ENCODE results near the gene FCN3.

Gene FCN3

GRCh38 chr1:27368869-27369582, 5.6 kb downstream of the FCN3 start:
- peaks cover 3% of the 10 kb centered on the region; the same call in 1 of the 2 replicates for H3F3A ChIP-seq (ENCODE audit: control insufficient read depth, insufficient read depth)
- H4K20me1 ChIP-seq (ENCODE audit: control insufficient read depth, insufficient read depth, low read depth, low read length) = no peaks in the 10 kb centered on the region
- H3K4me3 ChIP-seq (ENCODE audit: low read length) = no peak overlapping the region
- H3K79me2 ChIP-seq (ENCODE audit: control insufficient read depth, low read length) = no peaks in the 10 kb centered on the region
- no peak overlapping the region for H3K27ac ChIP-seq (ENCODE audit: low read depth, low read length)
- no peak for TF ChIP-seq CTCF (IDR thresholded peaks at IDR 0.05; ENCODE audit: low read depth, low read length, poor library complexity, severe bottlenecking)
- TF ChIP-seq EZH2phosphoT487 (IDR thresholded peaks at IDR 0.05; ENCODE audit: borderline replicate concordance, low read length) = no peak
- peaks cover 13% of the 10 kb centered on the region for H3K27me3 ChIP-seq (ENCODE audit: control insufficient read depth, low read length)
- H3K4me2 ChIP-seq (ENCODE audit: low read length) = peak overlapping the region; percentile 12
- H3K4me1 ChIP-seq (ENCODE audit: control insufficient read depth, low read length) = peaks cover 39% of the 10 kb centered on the region
- H3K9me2 ChIP-seq (replicated peaks; ENCODE audit: control insufficient read depth, low read length) = no peaks in the 10 kb centered on the region
- no peaks in the 10 kb centered on the region for H3K36me3 ChIP-seq (ENCODE audit: control insufficient read depth, low read length)
- H3K9me3 ChIP-seq (ENCODE audit: control insufficient read depth, insufficient read depth, low read length) = no peaks in the 10 kb centered on the region

GRCh38 chr1:27367160-27367650, 7.4 kb downstream of the FCN3 start:
- Histone ChIP-seq H3F3A (ENCODE audit: control insufficient read depth, insufficient read depth) (peaks cover 3% of the 10 kb centered on the region; the same call in 1 of the 2 replicates), H3K27me3 (ENCODE audit: control insufficient read depth, low read length) (peaks cover 13% of the 10 kb centered on the region), H3K4me3 (ENCODE audit: low read length) (peak overlapping the region; percentile 83), H3K36me3 (ENCODE audit: control insufficient read depth, low read length) (no peaks in the 10 kb centered on the region), H3K79me2 (ENCODE audit: control insufficient read depth, low read length) (no peaks in the 10 kb centered on the region), H4K20me1 (ENCODE audit: control insufficient read depth, insufficient read depth, low read depth, low read length) (no peaks in the 10 kb centered on the region), H3K27ac (ENCODE audit: low read depth, low read length) (no peak overlapping the region), H3K9me3 (ENCODE audit: control insufficient read depth, insufficient read depth, low read length) (no peaks in the 10 kb centered on the region), H3K9me2 (replicated peaks; ENCODE audit: control insufficient read depth, low read length) (no peaks in the 10 kb centered on the region), H3K4me2 (ENCODE audit: low read length) (peak overlapping the region; percentile 99), H3K4me1 (ENCODE audit: control insufficient read depth, low read length) (peaks cover 39% of the 10 kb centered on the region)
- TF ChIP-seq CTCF (IDR thresholded peaks at IDR 0.05; ENCODE audit: low read depth, low read length, poor library complexity, severe bottlenecking) (no peak), EZH2phosphoT487 (IDR thresholded peaks at IDR 0.05; ENCODE audit: borderline replicate concordance, low read length) (no peak)

- Histone ChIP-seq H3K27ac (ENCODE audit: low read depth, low read length) (no peak within 1 kb of the TSS), H3K36me3 (ENCODE audit: control insufficient read depth, low read length) (no peaks in the 10 kb centered on the region), H3K4me3 (ENCODE audit: low read length) (peak within 1 kb of the TSS; percentile 83), H3K4me1 (ENCODE audit: control insufficient read depth, low read length) (peaks cover 39% of the 10 kb centered on the region), H3K79me2 (ENCODE audit: control insufficient read depth, low read length) (no peaks in the 10 kb centered on the region), H3K4me2 (ENCODE audit: low read length) (peak within 1 kb of the TSS; percentile 99), H3K9me2 (replicated peaks; ENCODE audit: control insufficient read depth, low read length) (no peaks in the 10 kb centered on the region), H4K20me1 (ENCODE audit: control insufficient read depth, insufficient read depth, low read depth, low read length) (no peaks in the 10 kb centered on the region), H3F3A (ENCODE audit: control insufficient read depth, insufficient read depth) (peaks cover 3% of the 10 kb centered on the region; the same call in 1 of the 2 replicates), H3K27me3 (ENCODE audit: control insufficient read depth, low read length) (peaks cover 13% of the 10 kb centered on the region), H3K9me3 (ENCODE audit: control insufficient read depth, insufficient read depth, low read length) (no peaks in the 10 kb centered on the region)
- TF ChIP-seq EZH2phosphoT487 (IDR thresholded peaks at IDR 0.05; ENCODE audit: borderline replicate concordance, low read length) = no peak
- TF ChIP-seq CTCF (IDR thresholded peaks at IDR 0.05; ENCODE audit: low read depth, low read length, poor library complexity, severe bottlenecking) = peak; percentile 58
Observed at GRCh38 chr1:27366411-27367159, 8.0 kb downstream of the FCN3 start, which contains the start of gene MAP3K6. Gene MAP3K6 (minus strand): TSS chr1:27366961. CDS start chr1:27366597, 364 bp downstream.

Measured in DOHH2 (cell line).